SKM-1 (cell line): ENCODE measurements around the gene LRRC10B.

Experiments
- DNase-seq: peaks from one replicate; lab custom pipeline; 2025; ENCODE audit not compliant: unreplicated experiment; lab: John Stamatoyannopoulos, UW

The LRRC10B gene

GRCh38 chr11:61507012-61507768 is 1.4 kb upstream of the LRRC10B start:
- DNase-seq = no peak

GRCh38 chr11:61509043-61510029 is 787 bp downstream of the LRRC10B start:
- DNase-seq = peak; percentile 53

GRCh38 chr11:61510166-61510919 is 1.8 kb downstream of the LRRC10B start:
- DNase-seq = no peak

- DNase-seq = no peak
Observed at GRCh38 chr11:61510974-61511373, 2.4 kb downstream of the LRRC10B start.

- no peak for DNase-seq
Observed at GRCh38 chr11:61511383-61511782, 2.8 kb downstream of the LRRC10B start.

- no peak for DNase-seq
Observed at GRCh38 chr11:61512435-61512834, 3.9 kb downstream of the LRRC10B start.

GRCh38 chr11:61513143-61513765 is 4.7 kb downstream of the LRRC10B start:
- DNase-seq = no peak

- no peak for DNase-seq
Observed at GRCh38 chr11:61514050-61514917, 5.7 kb downstream of the LRRC10B start.

GRCh38 chr11:61515686-61516085 is 7.1 kb downstream of the LRRC10B start:
- no peak for DNase-seq

- no peak for DNase-seq
Observed at GRCh38 chr11:61516191-61516590, 7.6 kb downstream of the LRRC10B start.

GRCh38 chr11:61516675-61517572 is 8.4 kb downstream of the LRRC10B start:
- no peak for DNase-seq

GRCh38 chr11:61518032-61518795 is 9.7 kb downstream of the LRRC10B start:
- DNase-seq = no peak

- no peak for DNase-seq
Observed at GRCh38 chr11:61522881-61523280, 14.3 kb downstream of the LRRC10B start.

- no peak for DNase-seq
Observed at GRCh38 chr11:61524446-61524845, 15.9 kb downstream of the LRRC10B start.

GRCh38 chr11:61524963-61525587 is 16.5 kb downstream of the LRRC10B start:
- DNase-seq = no peak

- DNase-seq = no peak
Observed at GRCh38 chr11:61526229-61526628, 17.7 kb downstream of the LRRC10B start.

- no peak for DNase-seq
Observed at GRCh38 chr11:61526956-61527731, 18.6 kb downstream of the LRRC10B start.
